Stomach smooth muscle (tissue), 2 donors: ENCODE data around the gene SCO1.

Experiments
- H3K27ac ChIP-seq: one replicate; pipeline ENCODE4 v1.7.0; 2013; ENCODE audit warnings: mild to moderate bottlenecking, low read length, inconsistent platforms
- H3K27me3 ChIP-seq, 2 donors: one replicate each; pipeline ENCODE4 v1.7.0; 2013; ENCODE audit warnings: low read length in 2 of 2; ENCODE audit not compliant: insufficient read depth in 2 of 2, control insufficient read depth in 1 of 2
- H3K36me3 ChIP-seq, 2 donors: one replicate each; pipeline ENCODE4 v1.7.0; 2013; ENCODE audit warnings: low read length in 2 of 2; ENCODE audit not compliant: control insufficient read depth in 2 of 2, insufficient read depth in 2 of 2
- H3K4me1 ChIP-seq: one replicate; pipeline ENCODE4 v1.7.0; 2013; ENCODE audit warnings: low read length; ENCODE audit not compliant: control insufficient read depth, insufficient read depth
- H3K4me3 ChIP-seq, 2 donors: one replicate each; pipeline ENCODE4 v1.7.0; 2013; ENCODE audit warnings: low read length in 2 of 2
- H3K9ac ChIP-seq, 2 donors: one replicate each; pipeline ENCODE4 v1.7.0; 2013; ENCODE audit warnings: low read length in 2 of 2, mild to moderate bottlenecking in 1 of 2
- H3K9me3 ChIP-seq, 2 donors: one replicate each; pipeline ENCODE4 v1.7.0; 2013; ENCODE audit warnings: low read length in 2 of 2; ENCODE audit not compliant: control insufficient read depth in 2 of 2
- donor health status: healthy.
- donor health status: Pancreatic carcinoma.

Gene SCO1

DNA sequence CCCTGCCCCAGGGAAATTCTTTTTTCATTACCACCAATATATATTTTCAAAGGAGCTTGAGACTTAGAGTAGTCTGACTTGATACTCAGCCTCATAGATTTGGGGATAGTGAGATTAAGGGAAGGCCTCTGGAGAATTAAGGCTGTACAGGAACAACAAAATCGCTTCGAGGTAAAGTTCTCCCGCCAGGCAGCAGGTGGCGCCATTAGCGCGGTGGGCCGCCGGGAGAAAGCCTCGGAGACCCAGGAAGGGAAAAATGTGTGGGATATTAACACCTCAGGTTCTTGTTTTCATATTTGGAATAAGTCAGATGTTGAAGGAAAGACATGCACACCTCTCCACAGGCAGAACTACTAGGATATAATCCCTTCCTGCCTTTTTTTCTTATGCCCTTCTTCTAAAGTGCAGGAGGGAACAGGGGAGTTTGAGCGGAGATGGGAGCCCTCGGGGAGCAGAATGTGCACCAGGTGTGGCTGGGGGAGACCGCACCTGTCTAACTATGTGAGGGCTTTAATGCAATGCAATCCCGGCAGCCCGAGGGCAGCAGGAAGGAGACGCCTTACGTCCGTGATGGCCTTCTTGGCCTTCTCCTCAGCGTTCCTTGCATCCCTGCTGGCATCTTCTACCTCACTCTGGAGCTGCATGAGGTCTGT lies 66.2 kb downstream of the SCO1 start:
- Histone ChIP-seq H3K9me3 (no peaks in the 10 kb centered on the region), H3K36me3 (peaks cover 4 to 11% of the 10 kb centered on the region in 2 donors), H3K27me3 (no peaks in the 10 kb centered on the region), H3K27ac (no peak overlapping the region), H3K4me1 (no peaks in the 10 kb centered on the region), H3K4me3 (no peak overlapping the region), H3K9ac (no peak overlapping the region)

DNA sequence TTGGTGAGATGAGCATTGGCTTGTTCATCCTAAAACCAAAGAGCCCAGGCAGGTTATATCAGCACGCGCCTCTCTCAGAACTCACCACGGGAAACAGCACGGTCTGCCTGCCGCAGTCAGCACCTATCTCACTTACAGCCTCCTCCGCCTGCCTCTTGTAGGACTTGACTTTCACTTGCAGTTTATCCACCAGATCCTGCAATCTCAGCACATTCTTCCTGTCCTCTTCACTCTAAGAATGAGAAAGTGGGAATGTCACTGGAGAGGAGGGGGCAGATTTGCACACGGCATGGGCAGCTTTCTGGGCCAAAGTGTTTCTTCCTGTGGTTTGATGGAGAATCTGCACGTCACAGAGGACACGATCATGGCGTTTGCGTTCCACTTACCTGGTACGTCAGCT lies 67.6 kb downstream of the SCO1 start:
- H3K4me1 ChIP-seq, result no peaks in the 10 kb centered on the region
- H3K9me3 ChIP-seq, result no peaks in the 10 kb centered on the region
- peaks cover 4 to 11% of the 10 kb centered on the region in 2 donors for H3K36me3 ChIP-seq
- H3K9ac ChIP-seq, result no peak overlapping the region
- no peak overlapping the region for H3K27ac ChIP-seq
- H3K27me3 ChIP-seq, result no peaks in the 10 kb centered on the region
- H3K4me3 ChIP-seq, result no peak overlapping the region

DNA sequence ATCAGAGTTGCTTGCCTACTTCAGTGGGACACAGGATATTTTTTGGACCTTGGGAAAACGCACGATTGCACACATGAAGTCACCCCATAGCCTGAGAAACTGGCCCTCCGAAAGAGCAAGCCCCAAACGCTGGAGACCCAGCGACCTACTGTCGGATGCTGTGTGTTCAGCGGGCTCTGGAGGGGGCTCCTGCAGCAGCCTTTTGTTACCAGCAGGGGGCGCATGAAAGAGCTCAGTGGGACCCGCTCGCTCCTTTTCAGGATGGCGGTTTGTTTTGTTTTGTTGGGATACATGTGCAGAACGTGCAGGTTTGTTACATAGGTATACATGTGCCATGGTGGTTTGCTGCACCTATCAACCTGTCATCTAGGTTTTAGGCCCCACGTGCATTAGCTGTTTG lies 68.6 kb downstream of the SCO1 start:
- H3K27me3 ChIP-seq, result no peaks in the 10 kb centered on the region
- no peak overlapping the region for H3K27ac ChIP-seq
- H3K4me3 ChIP-seq, result no peak overlapping the region
- H3K36me3 ChIP-seq, result peaks cover 4 to 9% of the 10 kb centered on the region in 2 donors
- H3K9me3 ChIP-seq, result no peaks in the 10 kb centered on the region
- H3K4me1 ChIP-seq, result no peaks in the 10 kb centered on the region
- H3K9ac ChIP-seq, result no peak overlapping the region

DNA sequence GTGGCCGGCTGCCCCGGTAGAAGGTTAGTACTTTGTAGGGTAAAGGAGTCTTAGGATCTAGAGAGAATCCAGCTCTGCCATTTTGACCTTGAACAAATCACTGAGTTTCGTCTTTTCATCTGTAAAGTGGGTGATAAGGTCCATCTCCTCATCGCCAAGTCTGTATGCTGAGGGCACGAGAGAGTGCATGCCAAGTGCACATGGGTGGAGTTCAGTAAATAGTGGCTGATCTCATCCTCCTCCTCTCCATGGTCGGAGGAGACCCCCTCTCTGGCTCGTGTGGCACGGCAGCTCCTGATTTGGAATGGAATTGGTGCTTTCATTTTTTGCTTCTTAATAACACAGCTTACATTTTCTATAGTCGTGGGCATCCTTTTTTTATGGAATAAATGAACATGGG lies 70.9 kb downstream of the SCO1 start:
- H3K4me1 ChIP-seq, result no peaks in the 10 kb centered on the region
- H3K4me3 ChIP-seq, result no peak overlapping the region
- H3K9ac ChIP-seq, result no peak overlapping the region
- H3K9me3 ChIP-seq, result no peaks in the 10 kb centered on the region
- H3K27me3 ChIP-seq, result no peaks in the 10 kb centered on the region
- H3K27ac ChIP-seq, result no peak overlapping the region
- peaks cover 0 to 7% of the 10 kb centered on the region in 2 donors for H3K36me3 ChIP-seq

DNA sequence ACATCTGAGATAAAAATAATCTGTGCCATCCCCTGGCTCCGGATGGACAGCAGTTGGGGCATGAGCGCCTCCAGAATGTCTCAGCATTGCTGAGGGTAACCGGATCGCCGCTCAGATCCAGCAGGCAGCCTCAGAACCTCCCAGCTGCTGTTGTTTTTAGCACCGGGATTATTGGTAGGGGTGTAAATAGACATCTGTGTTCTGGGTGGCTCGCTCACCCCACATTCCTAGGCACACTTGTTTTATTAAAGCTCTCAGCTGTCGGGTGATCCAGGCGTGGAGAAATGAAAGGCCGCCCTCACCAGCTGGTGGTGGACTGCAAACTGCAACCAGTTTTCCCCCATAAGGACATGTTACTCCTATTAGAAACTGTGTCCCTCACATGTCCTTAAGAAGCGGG lies 72.4 kb downstream of the SCO1 start:
- Histone ChIP-seq H3K36me3 (peaks cover 0 to 7% of the 10 kb centered on the region in 2 donors), H3K27me3 (no peaks in the 10 kb centered on the region), H3K27ac (no peak overlapping the region), H3K4me3 (no peak overlapping the region), H3K9me3 (no peaks in the 10 kb centered on the region), H3K4me1 (no peaks in the 10 kb centered on the region), H3K9ac (no peak overlapping the region)

DNA sequence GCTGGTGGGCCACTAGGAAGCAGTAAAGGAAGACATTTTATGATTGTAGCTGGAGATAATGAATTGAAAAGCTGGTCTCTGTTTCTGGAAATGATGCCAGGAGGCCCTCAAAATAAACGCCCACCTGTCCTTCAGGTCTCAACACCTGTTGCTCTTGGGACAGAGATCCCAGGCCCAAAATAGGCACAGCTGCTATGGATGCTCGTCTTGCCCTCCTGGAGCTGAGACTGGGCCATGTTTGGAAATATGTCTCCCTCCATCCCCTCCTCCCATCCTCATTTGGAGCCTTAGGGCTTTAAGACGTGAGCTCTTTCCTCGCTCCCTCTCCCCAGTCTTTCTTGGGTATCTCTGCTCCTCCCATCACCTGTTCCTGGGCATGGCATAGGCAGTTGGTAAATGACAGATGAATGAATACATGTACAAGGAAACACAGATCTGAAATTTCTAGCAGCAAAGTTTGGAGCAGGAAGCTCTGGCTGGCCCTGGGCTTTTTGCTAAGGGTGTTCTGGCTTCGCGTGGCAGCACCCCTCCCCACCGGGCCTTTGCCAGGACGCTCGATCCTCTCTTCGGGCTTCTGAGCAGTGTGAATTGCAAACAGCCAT lies 73.5 kb downstream of the SCO1 start:
- Histone ChIP-seq H3K4me1 (no peaks in the 10 kb centered on the region), H3K9ac (no peak overlapping the region), H3K27me3 (no peaks in the 10 kb centered on the region), H3K9me3 (no peaks in the 10 kb centered on the region), H3K27ac (no peak overlapping the region), H3K36me3 (no peaks in the 10 kb centered on the region), H3K4me3 (no peak overlapping the region)

DNA sequence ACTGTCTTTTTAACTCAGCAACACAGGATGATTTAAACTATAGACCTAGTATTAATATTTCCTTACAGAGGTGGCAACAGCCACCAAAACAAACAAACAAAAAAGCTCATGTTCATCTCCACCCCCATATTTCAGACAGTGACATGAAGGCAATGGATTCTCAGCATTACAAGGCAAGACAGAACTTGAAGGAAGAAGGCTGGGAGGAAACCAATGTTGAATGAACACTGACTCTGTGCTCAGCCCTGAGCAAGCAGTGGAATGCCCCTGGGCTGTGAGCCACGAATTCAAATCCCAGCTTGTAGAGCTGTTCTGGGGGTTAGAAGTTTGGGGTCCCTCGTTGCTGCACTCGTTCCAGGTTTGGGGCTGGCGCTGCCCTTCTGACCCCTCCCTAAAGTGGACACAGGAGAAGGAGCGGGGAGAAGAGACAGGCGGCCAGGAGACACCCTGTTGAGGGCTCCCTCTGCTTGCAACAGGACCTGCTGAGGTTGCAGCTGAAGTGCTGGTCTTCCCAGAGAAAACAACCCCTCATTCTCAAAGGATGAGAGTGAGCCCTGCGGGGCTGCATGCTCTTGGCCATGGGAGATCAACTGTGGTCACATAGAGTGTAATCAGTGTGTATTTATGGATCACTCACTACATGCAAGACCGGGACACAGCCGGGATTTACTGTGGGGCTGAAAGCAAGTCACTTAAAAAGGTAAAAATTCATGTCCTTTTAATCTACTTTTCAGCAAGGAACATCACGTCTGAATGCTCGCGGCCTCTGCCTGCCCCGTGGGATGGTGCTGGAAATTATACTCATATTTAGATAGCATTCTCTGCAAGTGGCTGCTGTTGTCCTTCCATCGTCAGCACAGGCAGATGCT lies 74.5 kb downstream of the SCO1 start:
- no peak overlapping the region for H3K9ac ChIP-seq
- no peaks in the 10 kb centered on the region for H3K9me3 ChIP-seq
- H3K4me1 ChIP-seq, result peaks cover 3% of the 10 kb centered on the region
- no peak overlapping the region for H3K4me3 ChIP-seq
- H3K36me3 ChIP-seq, result no peaks in the 10 kb centered on the region
- no peaks in the 10 kb centered on the region for H3K27me3 ChIP-seq
- no peak overlapping the region for H3K27ac ChIP-seq
